ENCODE data around the gene CTBP1.
"Not testable (repeated sequence)": the region's sequence is repeated elsewhere in the genome, so short reads cannot be mapped to it uniquely, and the experiment has no call there.

CTBP1 gene

GRCh38 chr4:1249148-1249730, 309 bp upstream of the CTBP1 start:
- DNase-seq = peak; percentile 99

GRCh38 chr4:1247864-1248244, 1.1 kb downstream of the CTBP1 start:
- DNase-seq = no peak

GRCh38 chr4:1246901-1247863, 1.7 kb downstream of the CTBP1 start:
- DNase-seq = peak; percentile 77

GRCh38 chr4:1246111-1246881, 2.6 kb downstream of the CTBP1 start:
- DNase-seq = no peak

- DNase-seq = no peak
Measured at GRCh38 chr4:1245481-1246051, 3.4 kb downstream of the CTBP1 start.

- DNase-seq = no peak
Measured at GRCh38 chr4:1244978-1245471, 3.9 kb downstream of the CTBP1 start.

GRCh38 chr4:1244081-1244977, 4.6 kb downstream of the CTBP1 start:
- DNase-seq = no peak

- no peak for DNase-seq
Measured at GRCh38 chr4:1243451-1244080, 5.4 kb downstream of the CTBP1 start.

- no peak for DNase-seq
Measured at GRCh38 chr4:1242506-1243450, 6.2 kb downstream of the CTBP1 start.

- DNase-seq = no peak
Measured at GRCh38 chr4:1241936-1242505, 6.9 kb downstream of the CTBP1 start.

GRCh38 chr4:1241466-1241935, 7.4 kb downstream of the CTBP1 start:
- no peak for DNase-seq

GRCh38 chr4:1240721-1241465, 8.0 kb downstream of the CTBP1 start:
- no peak for DNase-seq

GRCh38 chr4:1239950-1240307, 9.0 kb downstream of the CTBP1 start:
- no peak for DNase-seq

GRCh38 chr4:1239141-1239949, 9.6 kb downstream of the CTBP1 start:
- DNase-seq = no peak

GRCh38 chr4:1238676-1239000, 10.3 kb downstream of the CTBP1 start:
- DNase-seq = no peak

- DNase-seq = no peak
Measured at GRCh38 chr4:1237981-1238675, 10.8 kb downstream of the CTBP1 start.

GRCh38 chr4:1237261-1237660, 11.7 kb downstream of the CTBP1 start:
- DNase-seq = not testable (repeated sequence)

- DNase-seq = not testable (repeated sequence)
Measured at GRCh38 chr4:1236836-1237235, 12.1 kb downstream of the CTBP1 start.

Data from DMS53 (cell line).